ENCODE measurements around the gene DAO.
A peak's percentile ranks its signal among the peaks of the same experiment; 100 is the strongest.
"Not testable (repeated sequence)": the region's sequence is repeated elsewhere in the genome, so short reads cannot be mapped to it uniquely, and the experiment has no call there.

Gene DAO

DNA sequence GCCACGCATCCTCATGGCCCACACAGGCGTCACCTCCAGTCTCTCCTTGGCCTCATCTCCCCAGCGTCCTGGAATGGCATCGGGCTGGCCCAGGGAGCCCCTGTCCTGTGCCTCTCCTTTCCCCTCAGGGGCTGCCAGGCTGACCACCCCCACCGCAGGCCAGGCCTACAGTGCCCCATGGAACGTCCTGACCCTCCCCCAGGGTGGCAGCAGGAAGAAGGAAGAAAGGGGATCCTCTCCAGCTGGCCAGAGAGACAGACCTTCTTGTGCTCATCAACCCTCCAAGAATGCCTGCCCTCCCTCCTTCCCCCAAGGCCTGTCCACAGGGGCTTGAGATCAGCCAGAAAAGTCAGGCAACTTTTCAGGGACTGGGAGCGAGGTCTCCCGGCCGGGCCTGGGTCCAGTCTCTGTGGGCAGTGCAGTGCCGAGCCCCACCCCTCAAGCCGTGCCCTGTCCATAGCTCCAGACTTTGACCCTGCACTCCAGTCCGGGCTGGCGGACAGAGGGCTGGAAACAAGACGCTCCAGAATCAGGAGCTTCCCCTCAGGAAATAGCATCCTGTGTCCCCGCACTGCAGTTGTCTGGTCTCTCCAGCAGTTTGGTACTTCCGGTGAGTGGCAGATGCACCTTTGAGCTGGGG lies at the start of gene DAO:
Gene DAO, plus strand, starts transcription at position 478 of the 640 bp plus-strand sequence. CDS start 4,915 bp downstream, outside the sequence.
- DNase-seq (ENCODE audit: low read depth in 2 of 2), result no peak

- DNase-seq (ENCODE audit: low read depth in 2 of 2), result no peak
Measured at GRCh38 chr12:108831309-108831991, 48.4 kb upstream of the DAO start.

- DNase-seq (ENCODE audit: low read depth in 2 of 2), result no peak
Measured at GRCh38 chr12:108832208-108832607, 47.7 kb upstream of the DAO start.

- no peak for DNase-seq (ENCODE audit: low read depth in 2 of 2)
Measured at GRCh38 chr12:108832730-108833354, 47.0 kb upstream of the DAO start.

GRCh38 chr12:108833355-108833733 lies 46.5 kb upstream of the DAO start:
- DNase-seq (ENCODE audit: low read depth in 2 of 2), result no peak

- DNase-seq (ENCODE audit: low read depth in 2 of 2), result no peak
Measured at GRCh38 chr12:108833757-108834472, 46.0 kb upstream of the DAO start.

GRCh38 chr12:108835860-108836634 lies 43.8 kb upstream of the DAO start:
- no peak for DNase-seq (ENCODE audit: low read depth in 2 of 2)

- DNase-seq (ENCODE audit: low read depth in 2 of 2), result no peak
Measured at GRCh38 chr12:108837239-108837638, 42.7 kb upstream of the DAO start.

GRCh38 chr12:108837680-108838079 lies 42.2 kb upstream of the DAO start:
- no peak for DNase-seq (ENCODE audit: low read depth in 2 of 2)

GRCh38 chr12:108838194-108839017 lies 41.5 kb upstream of the DAO start:
- peak; percentile 52 to 58 for DNase-seq (ENCODE audit: low read depth in 2 of 2)

- DNase-seq (ENCODE audit: low read depth in 2 of 2), result no peak
Measured at GRCh38 chr12:108839018-108839889, 40.6 kb upstream of the DAO start.

- DNase-seq (ENCODE audit: low read depth in 2 of 2), result no peak
Measured at GRCh38 chr12:108839890-108840230, 40.0 kb upstream of the DAO start.

DNA sequence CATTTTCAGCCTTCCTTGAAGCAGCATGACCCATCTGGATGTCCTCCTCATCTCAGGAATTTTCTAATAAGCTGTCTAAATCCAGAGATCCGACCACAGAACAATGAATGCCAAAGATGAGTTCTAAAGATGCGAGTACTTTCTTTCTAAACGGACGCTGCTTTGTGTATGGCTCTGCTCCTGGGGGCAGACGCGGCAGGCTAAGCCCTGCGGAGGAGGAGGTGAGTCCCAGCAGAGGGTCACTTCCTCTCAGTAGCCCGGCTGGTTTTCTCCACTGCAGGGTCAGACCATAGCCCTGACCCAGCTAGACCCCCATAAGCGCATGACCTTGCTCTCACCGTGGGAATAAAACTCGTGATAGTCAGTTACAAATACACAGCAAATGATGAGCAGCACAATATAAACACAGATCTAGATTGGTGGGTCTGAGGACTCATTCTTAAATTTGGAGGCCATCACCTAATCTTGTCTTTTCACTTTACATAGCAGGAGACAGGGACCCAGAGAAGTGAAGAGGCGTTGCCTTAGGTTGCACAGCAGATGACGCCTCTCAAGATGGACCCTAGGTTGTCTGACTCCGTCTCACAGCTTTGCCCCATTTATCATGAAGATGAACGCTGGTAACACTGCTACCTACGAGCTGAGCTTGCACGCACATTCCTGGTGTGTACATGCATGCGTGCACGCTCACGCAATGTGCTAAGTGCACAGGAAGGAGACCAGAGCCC lies 39.1 kb upstream of the DAO start:
- DNase-seq (ENCODE audit: low read depth in 2 of 2), result no peak

- not testable (repeated sequence) for DNase-seq (ENCODE audit: low read depth in 2 of 2)
Measured at GRCh38 chr12:108841825-108842224, 38.1 kb upstream of the DAO start.

- DNase-seq (ENCODE audit: low read depth in 2 of 2), result no peak
Measured at GRCh38 chr12:108842361-108842760, 37.5 kb upstream of the DAO start.

DNA sequence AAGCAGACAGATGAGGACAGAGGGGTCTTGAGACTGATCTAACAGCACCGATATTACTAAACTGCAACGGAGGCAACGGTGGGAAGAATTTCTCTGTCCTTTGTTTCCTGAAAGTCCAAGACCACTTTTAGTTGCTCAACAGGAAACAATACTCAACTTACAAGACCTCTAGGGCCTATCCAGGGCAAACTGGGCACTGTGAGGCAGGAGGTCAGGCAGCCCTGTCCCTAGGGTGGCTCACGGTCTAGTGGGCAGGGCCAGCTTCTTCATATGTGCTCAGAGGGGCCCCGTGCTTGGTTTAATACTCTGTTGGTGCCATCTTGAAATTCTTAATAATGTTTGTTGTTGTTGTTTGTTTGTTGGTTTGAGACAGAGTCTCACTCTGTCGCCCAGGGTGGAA lies 36.7 kb upstream of the DAO start:
- no peak for DNase-seq (ENCODE audit: low read depth in 2 of 2)

GRCh38 chr12:108845696-108846095 lies 34.2 kb upstream of the DAO start:
- DNase-seq (ENCODE audit: low read depth in 2 of 2), result no peak

GRCh38 chr12:108846290-108846701 lies 33.6 kb upstream of the DAO start:
- DNase-seq (ENCODE audit: low read depth in 2 of 2), result no peak

- DNase-seq (ENCODE audit: low read depth in 2 of 2), result no peak
Measured at GRCh38 chr12:108847705-108848104, 32.2 kb upstream of the DAO start.

All from activated CD8-positive, alpha-beta memory T cell treated with anti-CD3 and anti-CD28 coated beads for 4 hours (primary cell).